MM.1S (cell line): ENCODE data around the gene NDUFS7.

Source experiments
- CTCF ChIP-seq: fragments of 300-600 bp; sonication (generic); IDR thresholded peaks from 2 replicates; pipeline ENCODE4 v1.5.1; 2016; ENCODE audit warnings: antibody characterized with exemption, low read length, mixed read lengths
- EZH2 ChIP-seq: fragments of 300-600 bp; sonication (generic); optimal IDR thresholded peaks from 2 replicates; pipeline ENCODE3; 2017; ENCODE audit warnings: low read depth, mild to moderate bottlenecking, antibody characterized with exemption, low read length, mixed read lengths

- TF ChIP-seq CTCF = no peak
- no peak for TF ChIP-seq EZH2
Measured at GRCh38 chr19:1389033-1389940, 5.6 kb downstream of the NDUFS7 start.
